GM19099 (cell line): ENCODE measurements around the gene ZNF275.

ENCODE experiments used
- POLR2A ChIP-seq: IDR thresholded peaks from 3 replicates; pipeline ENCODE4 v1.6.1; 2011; ENCODE audit warnings: low read depth; ENCODE audit not compliant: insufficient read length; ENCODE audit errors: extremely low read depth

ZNF275 gene

DNA sequence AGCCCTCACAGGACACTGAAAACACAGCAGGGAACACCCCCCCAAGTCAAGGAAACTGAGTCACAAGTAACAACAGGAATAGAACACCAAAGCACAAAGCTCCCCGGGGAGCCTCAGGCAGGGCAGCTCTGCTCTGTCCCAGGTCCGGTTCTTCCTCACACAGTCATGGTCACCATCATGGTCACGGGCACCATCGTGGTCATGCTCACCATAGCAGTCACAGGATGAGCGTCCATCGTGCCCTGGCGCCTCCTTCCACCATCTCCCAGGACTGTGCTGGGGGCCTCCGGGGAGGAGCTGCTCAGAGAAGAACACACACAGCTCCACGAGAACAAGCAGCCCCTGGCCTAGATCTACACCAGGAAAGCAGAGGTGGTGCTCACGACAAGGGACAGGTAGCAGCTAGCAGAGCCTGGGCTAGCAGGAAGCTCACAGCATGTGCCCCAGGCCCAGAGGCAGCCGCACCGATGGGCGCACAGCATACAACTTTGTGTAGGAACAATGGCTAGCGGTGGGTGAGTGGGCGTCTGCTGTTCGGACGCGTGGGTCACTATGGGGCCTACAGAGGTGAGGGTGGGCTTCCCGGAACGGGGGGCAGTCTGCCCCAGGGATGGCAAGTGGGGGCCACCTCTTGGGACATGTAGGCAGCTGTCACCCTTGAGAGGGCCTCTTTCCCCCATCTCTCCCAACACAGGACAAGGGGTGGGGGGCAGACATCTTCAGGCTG is 15.8 kb upstream of the ZNF275 start:
- no peak for TF ChIP-seq POLR2A

DNA sequence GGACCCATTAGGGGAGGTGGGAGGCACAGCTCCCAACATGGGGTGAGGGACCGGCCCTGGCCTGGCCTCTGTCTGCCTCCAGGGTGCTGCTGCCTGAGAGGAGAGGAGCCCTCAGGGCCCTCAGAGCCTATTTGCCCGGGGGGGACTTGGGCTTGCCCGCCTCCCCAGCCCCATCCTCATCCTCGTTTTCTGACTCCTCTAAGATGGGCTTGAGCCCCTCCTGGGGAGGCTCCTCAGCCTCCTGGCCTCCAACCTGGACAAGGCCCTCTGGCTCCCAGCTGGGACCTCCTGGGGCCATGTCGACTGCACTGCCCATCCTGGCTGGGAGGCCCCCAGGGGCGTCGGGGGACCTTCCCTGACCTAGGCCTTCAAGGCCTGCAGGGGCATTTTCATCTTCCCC is 15.1 kb upstream of the ZNF275 start:
- TF ChIP-seq POLR2A = no peak

DNA sequence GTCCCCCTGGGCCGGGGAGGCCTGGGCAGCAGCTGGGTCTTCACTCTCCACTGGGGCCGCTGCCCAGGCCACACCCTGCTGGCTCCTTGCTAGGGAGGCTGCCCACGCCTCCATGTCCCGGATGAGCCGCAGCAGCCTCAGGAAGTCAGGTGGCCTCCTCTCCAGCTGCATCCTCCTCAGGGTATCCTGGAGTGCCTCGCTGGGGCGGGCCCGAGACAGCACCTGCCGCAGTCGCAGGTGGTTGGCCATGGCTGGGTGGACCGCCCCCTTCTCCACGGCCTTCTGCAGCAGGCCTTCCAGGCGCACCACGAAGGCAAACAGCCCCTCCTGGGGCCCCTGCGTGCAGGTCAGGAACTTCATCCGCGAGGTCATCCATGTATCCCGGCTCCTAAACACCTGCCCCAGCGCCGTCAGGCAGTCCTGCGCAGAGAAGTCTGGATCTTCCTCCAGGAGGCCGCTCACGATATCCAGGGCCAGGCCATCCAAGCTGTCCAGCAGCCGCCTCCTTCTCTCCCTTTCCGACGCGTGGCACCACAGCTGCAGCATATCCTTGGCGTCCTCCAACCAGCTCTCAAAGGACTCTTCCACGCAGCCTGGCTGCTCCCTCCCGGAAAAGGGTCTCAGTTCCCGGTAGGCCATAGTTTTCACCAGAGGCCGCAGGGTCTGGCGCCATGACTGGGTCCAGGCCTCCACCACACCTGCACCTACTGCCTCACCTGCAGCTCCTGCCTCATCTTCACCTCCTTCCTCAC is 14.5 kb upstream of the ZNF275 start:
- no peak for TF ChIP-seq POLR2A

DNA sequence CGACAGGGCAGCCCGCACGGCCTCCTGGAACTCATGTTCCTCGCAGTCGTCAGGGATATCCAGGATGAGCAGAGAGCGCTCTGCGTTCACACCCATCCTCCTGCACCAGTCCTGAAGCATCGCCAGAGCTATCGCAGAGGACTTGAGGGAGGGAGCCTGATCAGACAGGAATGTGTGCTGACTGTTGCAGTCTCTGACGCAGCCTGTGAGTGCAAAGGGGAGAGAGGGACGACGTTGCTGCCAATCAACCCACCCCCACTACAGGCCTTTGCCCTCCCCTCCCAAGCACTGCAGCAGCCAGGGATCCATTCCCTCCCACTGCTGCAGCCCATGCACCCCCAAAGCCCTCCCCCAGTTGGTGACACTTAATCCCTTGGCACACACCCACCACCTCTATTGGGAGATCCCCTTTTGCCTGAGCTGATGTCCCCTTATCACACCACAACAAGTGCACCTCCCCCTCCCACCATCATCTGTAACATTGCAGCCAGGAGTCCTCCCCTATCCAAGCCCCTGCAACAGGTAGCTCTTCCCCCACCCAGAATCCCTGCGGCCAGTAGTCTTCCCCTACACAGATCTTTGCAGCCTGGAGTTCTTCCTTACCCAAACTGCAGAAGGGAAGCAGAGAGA is 13.3 kb upstream of the ZNF275 start:
- no peak for TF ChIP-seq POLR2A

DNA sequence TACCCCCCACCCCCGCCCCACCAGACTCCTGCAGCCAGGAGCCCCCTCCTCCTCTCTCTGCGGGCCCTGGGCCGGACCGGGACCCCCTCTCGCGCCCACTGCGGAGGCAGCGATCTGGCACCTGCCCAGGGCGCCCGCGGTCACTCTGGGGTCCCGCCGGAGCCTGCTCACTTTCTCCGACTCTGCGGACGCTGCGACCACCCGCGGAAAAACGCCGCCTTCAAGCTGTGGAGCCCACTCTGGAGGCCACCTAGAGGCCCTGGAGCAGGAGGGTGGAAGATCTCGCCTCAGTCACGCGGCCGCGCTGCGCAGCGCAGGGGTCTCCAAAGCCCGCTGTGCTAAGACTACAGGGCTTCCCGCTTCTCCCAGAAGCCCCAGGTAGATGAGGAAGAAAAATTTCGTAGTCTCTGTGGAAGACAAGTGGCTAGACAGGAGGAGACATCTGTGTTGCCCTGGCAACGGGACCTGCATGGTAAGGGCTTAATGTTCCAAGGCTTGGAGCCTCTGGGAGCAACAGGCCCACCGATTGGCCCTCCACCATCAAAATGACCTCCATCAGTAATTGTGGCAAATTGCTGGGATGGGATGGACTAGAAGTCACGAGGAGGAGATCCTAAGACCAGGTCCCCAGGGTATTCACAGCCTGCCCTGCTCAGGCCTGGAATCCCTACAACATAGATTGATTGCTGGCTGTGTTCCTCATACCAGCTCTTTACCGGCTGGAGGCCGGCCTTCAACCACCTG is 12.4 kb upstream of the ZNF275 start, which contains the start of gene PNMA6F:
Gene PNMA6F (minus strand): TSS at position 387 of the 744 bp plus-strand sequence. CDS start 1,093 bp downstream, outside the sequence.
- no peak for TF ChIP-seq POLR2A

DNA sequence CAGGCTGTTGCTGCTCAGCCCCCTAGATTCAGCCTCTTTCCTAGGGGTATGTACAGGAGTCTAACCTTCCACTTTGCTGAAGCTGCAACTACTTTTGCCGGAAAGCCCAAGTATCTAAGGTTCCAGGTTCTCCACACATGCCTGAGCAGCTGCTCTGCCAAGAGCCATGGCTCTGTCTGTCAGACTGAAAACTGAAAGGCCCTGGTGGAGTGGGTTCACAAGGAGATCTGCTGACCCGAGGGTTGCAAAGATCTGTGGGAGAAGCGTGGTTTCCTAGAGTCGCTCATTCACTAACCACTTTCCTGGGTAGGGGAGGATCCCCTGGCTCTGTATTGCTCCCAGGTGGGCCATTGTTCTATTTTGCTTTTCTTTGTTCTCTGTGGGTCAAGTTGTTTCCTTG is 6.4 kb upstream of the ZNF275 start:
- no peak for TF ChIP-seq POLR2A

DNA sequence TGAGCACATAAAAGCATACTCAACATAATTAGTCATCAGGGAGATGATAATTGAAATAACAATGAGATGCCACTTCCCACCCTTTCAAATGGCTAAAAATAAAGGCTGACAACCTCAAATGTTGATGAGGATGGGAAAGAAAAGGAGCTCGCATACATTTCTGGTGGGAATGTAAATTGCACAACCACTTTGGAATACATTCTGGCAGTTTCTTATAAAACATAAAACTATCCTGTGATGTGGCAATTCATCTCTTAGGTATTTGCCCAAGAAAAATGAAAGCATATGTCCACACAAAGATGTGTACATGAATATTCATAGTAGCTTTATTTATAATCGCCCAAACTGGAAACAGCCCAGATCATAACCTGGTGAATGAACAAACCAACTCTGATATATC is 687 bp upstream of the ZNF275 start:
- no peak for TF ChIP-seq POLR2A

DNA sequence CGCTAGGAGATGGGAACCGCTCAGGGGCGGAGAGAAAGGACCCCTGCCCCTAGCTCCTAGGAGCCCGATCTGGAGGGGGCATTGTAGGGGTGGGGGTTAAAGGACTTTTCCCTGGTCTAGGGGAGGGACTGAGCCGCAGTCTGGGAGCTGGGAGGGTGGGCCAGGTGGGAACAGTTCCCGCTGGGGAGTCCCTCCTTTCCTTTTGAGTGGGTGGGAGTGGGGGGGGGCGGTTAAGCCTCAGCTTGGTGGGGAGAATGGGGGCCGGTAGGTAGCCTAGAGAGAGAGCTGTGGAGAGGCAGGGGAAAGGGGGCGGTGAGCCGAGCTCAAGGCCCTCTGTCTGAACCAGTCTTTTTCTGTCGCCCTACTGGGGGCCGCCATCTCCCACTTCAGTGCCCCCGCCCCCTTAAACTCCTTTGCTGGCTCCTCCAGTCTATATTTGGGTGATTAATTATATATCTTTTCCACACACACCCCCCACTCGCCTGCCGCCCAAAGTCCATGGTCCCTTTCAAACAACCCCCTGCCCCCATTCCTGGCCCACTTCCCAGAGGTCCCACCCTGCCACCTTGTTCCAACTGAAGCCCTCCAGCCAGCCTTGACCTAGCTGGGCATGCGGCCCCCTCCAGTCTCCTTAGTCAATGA is 822 bp downstream of the ZNF275 start:
- TF ChIP-seq POLR2A = no peak

DNA sequence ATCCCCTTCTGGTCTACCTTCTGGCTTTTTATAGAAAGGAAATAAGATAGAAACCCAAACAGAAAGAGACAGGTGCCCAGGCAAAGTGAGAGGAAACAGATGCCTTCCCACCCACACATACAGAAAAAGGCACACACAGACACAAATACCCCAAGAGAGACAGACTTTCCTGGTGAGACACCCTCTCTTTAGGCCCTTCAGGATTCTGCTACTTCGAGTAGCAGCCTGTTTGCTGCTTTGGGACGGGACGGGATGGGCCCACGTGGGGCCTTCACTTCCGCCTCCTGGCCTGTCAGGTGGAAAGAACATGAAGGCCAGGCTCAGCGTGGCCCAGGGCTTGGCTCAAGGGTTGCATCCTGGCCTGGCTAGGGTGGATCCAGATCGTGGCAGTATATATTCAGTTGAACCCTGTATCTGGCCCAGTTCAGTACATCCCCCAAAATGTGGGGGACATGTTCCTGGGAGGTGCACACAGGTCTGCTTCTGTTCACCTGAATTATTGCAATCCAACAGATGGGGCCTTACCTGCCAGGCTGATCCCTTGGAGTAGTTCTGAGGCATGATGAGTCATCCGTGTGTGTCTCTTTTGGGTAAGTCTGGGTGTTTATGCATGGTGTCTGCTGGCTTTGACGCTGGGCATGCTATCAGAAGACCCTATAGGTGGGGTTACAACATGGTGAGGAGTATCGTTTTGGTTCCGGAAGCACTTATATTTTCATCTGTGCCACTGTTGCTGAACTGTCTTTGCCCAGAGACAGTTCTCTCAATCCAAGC is 2.4 kb downstream of the ZNF275 start:
- TF ChIP-seq POLR2A = no peak

DNA sequence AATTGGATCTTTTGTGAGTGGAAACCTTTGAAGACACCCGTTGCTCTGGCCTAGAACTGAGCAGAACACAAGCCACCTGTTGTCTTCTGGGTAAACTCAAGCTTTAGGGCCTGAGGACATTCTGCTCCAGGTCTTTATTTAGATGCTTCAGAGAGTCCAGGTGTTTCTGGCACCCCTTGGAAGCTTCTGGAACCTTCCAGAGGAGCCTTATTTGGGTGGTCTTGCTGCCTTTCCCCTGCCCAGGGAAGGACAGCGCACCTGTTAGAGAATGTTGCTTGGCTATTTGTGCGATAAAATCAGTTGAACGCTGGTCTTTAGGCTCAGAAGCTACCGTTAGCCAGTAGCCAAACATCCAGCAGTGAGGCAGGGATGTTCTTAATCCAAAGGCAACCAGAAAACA is 3.0 kb downstream of the ZNF275 start:
- TF ChIP-seq POLR2A = no peak

DNA sequence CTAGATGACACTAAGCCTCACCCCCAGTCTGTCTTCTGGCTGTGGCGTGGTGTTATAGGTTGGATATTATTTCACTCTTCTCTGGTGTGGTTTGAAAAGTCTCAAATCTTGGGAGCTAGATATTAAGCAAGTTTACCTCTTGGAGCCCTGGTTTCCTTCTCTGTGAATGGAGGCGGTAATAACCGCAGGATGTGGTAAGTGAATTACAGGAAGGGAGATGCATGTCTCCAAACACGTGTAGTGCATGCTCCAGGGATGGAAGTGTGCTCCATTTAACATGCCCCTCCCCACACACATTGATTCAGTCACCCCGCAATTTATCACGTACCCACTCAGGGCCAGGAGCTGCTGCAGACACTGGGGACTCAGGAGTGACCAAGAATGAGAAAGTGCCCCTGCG is 4.9 kb downstream of the ZNF275 start:
- TF ChIP-seq POLR2A = no peak

DNA sequence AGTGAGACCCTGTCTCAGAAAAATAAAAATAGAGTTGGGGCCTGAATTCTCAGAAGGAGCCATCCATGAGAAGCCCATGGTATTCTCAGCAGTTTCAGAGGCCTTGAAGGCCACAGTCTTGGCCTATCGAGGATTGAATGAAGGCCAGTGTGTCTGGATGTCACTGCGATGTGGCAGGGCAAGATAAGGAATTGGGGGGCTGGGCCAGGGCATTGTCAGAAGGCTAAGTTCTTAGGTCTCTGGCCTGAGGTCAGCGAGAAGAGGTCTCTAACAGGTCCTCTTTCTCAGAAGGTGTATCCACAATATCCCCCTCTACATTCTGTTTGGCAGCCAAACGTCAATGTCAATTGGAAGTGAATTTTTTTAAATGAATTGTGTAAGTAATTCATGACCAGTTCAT is 5.7 kb downstream of the ZNF275 start:
- TF ChIP-seq POLR2A = no peak

DNA sequence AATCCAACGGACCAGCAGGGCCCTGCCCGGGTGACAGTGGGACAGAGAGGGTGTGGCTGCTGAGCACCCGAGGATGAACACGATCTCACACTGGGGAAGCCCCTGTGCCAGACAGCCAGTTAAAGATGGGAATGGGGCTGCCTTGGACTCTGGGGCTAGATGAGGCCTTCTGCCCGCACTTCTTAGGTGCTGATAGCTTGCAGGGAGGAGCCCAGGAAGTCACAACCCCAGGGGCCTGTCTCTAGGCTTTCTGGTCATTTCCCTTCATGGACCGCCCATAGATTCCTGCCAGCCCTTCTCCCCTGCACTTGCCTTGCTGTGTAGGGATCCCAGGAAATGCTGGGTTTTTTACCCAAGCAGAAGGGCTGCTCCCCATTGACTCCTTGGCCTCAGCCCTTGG is 6.2 kb downstream of the ZNF275 start:
- no peak for TF ChIP-seq POLR2A
